GM19395 (cell line): ENCODE data around the gene CACNA1C.

Experiments used
- ATAC-seq: cut with Tn5 transposase; IDR thresholded peaks from one replicate; pipeline ENCODE4 v1.9.1; 2021; ENCODE audit warnings: mild to moderate bottlenecking, moderate library complexity; ENCODE audit not compliant: unreplicated experiment

The CACNA1C gene

GRCh38 chr12:2397356-2398045 is 344.7 kb downstream of the CACNA1C start:
- no peak for ATAC-seq

GRCh38 chr12:2401040-2401439 is 348.3 kb downstream of the CACNA1C start:
- no peak for ATAC-seq

GRCh38 chr12:2402073-2402579 is 349.3 kb downstream of the CACNA1C start:
- no peak for ATAC-seq

GRCh38 chr12:2403221-2403976 is 350.6 kb downstream of the CACNA1C start:
- ATAC-seq, result no peak

GRCh38 chr12:2405039-2405438 is 352.3 kb downstream of the CACNA1C start:
- ATAC-seq, result no peak

- no peak for ATAC-seq
These were observed 354.1 kb downstream of the CACNA1C start for GRCh38 chr12:2406903-2407302.

GRCh38 chr12:2408262-2408661 is 355.5 kb downstream of the CACNA1C start:
- ATAC-seq, result no peak

- ATAC-seq, result no peak
These were observed 357.0 kb downstream of the CACNA1C start for GRCh38 chr12:2409656-2410265.

GRCh38 chr12:2410496-2410895 is 357.7 kb downstream of the CACNA1C start:
- ATAC-seq, result no peak

GRCh38 chr12:2411011-2411410 is 358.2 kb downstream of the CACNA1C start:
- ATAC-seq, result no peak

GRCh38 chr12:2411616-2412304 is 359.0 kb downstream of the CACNA1C start:
- no peak for ATAC-seq

GRCh38 chr12:2412305-2412643 is 359.5 kb downstream of the CACNA1C start:
- no peak for ATAC-seq

- ATAC-seq, result no peak
These were observed 360.5 kb downstream of the CACNA1C start for GRCh38 chr12:2413301-2413700.

GRCh38 chr12:2413999-2414792 is 361.4 kb downstream of the CACNA1C start:
- no peak for ATAC-seq

GRCh38 chr12:2414810-2415567 is 362.2 kb downstream of the CACNA1C start:
- ATAC-seq, result no peak

- ATAC-seq, result no peak
These were observed 362.8 kb downstream of the CACNA1C start for GRCh38 chr12:2415568-2415944.

GRCh38 chr12:2416158-2416557 is 363.4 kb downstream of the CACNA1C start:
- ATAC-seq, result no peak

GRCh38 chr12:2417481-2418160 is 364.8 kb downstream of the CACNA1C start:
- ATAC-seq, result no peak

- ATAC-seq, result no peak
These were observed 365.8 kb downstream of the CACNA1C start for GRCh38 chr12:2418579-2418978.
